ENCODE results near the gene PRKCA. TPM values are rescaled to one million over a fixed set of nuclear protein-coding genes. Genes with fewer than 3 reads are reported as not detected.

PRKCA gene
- total and polyA plus RNA-seq, 9 of the 15 experiments (the other 6 are each of a cell fraction or from before 2014, with no cell fraction given), result 3.2 to 33.0 (median 17.8) TPM

DNA sequence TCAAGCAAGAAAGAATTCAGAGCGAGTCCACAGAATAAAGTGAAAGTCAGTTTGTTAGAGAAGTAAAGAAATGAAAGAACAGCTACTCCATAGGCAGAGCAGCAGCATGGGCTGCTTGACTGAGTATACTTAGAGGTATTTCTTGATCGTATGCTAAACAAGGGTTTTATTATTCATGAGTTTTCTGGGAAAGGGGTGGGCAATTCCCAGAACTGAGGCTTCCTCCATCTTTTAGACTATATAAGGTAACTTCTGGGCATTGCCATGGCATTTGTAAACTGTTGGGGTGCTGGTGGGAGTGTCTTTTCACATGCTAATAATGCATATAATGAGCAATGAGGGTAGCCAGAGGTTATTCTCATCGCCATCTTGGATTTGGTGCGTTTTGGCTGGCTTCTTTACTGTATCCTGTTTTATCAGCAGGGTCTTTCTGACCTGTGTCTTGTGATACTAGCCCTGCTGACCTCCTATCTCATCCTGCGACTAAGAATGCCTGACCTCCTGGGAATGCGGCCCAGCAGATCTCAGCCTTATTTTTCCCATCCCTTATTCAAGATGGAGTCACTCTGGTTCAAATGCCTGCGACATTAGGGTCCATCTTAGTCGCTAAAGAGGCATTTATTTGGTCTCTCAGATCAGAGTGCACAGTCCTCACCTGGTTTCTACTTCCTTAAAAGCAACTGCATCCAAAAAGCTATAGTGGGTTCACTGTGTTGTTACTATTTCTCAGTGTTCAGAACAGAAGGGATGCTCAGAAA lies 432.0 kb downstream of the PRKCA start (continued):
- peak; percentile 94 for TF ChIP-seq DMBX1 (CRISPR knock-in tag; IDR thresholded peaks at IDR 0.05; ENCODE audit: borderline replicate concordance)
- TF ChIP-seq ARNT (IDR thresholded peaks at IDR 0.05), result no peak
- TF ChIP-seq, protein P1, sequence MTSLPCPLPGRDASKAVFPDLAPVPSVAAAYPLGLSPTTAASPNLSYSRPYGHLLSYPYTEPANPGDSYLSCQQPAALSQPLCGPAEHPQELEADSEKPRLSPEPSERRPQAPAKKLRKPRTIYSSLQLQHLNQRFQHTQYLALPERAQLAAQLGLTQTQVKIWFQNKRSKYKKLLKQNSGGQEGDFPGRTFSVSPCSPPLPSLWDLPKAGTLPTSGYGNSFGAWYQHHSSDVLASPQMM (CRISPR knock-in tag; IDR thresholded peaks at IDR 0.05), result no peak
- TF ChIP-seq, protein P2, sequence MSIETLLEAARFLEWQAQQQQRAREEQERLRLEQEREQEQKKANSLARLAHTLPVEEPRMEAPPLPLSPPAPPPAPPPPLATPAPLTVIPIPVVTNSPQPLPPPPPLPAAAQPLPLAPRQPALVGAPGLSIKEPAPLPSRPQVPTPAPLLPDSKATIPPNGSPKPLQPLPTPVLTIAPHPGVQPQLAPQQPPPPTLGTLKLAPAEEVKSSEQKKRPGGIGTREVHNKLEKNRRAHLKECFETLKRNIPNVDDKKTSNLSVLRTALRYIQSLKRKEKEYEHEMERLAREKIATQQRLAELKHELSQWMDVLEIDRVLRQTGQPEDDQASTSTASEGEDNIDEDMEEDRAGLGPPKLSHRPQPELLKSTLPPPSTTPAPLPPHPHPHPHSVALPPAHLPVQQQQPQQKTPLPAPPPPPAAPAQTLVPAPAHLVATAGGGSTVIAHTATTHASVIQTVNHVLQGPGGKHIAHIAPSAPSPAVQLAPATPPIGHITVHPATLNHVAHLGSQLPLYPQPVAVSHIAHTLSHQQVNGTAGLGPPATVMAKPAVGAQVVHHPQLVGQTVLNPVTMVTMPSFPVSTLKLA (conservative IDR thresholded peaks at IDR 0.05), result no peak
- TF ChIP-seq CBX1 (IDR thresholded peaks at IDR 0.05; ENCODE audit: low read depth), result no peak
- no peak for TF ChIP-seq SMARCE1 (IDR thresholded peaks at IDR 0.05)
- no peak for TF ChIP-seq MBD2 (IDR thresholded peaks at IDR 0.05; ENCODE audit: borderline replicate concordance, low read depth)
- TF ChIP-seq, protein P3, sequence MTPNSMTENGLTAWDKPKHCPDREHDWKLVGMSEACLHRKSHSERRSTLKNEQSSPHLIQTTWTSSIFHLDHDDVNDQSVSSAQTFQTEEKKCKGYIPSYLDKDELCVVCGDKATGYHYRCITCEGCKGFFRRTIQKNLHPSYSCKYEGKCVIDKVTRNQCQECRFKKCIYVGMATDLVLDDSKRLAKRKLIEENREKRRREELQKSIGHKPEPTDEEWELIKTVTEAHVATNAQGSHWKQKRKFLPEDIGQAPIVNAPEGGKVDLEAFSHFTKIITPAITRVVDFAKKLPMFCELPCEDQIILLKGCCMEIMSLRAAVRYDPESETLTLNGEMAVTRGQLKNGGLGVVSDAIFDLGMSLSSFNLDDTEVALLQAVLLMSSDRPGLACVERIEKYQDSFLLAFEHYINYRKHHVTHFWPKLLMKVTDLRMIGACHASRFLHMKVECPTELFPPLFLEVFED (CRISPR knock-in tag; conservative IDR thresholded peaks at IDR 0.05), result 0 out of 2 replicates have a peak, but pooled peaks have one; percentile 42
- TF ChIP-seq, protein P4, sequence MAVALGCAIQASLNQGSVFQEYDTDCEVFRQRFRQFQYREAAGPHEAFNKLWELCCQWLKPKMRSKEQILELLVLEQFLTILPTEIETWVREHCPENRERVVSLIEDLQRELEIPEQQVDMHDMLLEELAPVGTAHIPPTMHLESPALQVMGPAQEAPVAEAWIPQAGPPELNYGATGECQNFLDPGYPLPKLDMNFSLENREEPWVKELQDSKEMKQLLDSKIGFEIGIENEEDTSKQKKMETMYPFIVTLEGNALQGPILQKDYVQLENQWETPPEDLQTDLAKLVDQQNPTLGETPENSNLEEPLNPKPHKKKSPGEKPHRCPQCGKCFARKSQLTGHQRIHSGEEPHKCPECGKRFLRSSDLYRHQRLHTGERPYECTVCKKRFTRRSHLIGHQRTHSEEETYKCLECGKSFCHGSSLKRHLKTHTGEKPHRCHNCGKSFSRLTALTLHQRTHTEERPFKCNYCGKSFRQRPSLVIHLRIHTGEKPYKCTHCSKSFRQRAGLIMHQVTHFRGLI (CRISPR knock-in tag; IDR thresholded peaks at IDR 0.05), result no peak
- TF ChIP-seq, protein P5, sequence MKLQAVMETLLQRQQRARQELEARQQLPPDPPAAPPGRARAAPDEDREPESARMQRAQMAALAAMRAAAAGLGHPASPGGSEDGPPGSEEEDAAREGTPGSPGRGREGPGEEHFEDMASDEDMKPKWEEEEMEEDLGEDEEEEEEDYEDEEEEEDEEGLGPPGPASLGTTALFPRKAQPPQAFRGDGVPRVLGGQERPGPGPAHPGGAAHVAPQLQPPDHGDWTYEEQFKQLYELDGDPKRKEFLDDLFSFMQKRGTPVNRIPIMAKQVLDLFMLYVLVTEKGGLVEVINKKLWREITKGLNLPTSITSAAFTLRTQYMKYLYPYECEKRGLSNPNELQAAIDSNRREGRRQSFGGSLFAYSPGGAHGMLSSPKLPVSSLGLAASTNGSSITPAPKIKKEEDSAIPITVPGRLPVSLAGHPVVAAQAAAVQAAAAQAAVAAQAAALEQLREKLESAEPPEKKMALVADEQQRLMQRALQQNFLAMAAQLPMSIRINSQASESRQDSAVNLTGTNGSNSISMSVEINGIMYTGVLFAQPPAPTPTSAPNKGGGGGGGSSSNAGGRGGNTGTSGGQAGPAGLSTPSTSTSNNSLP (IDR thresholded peaks at IDR 0.05; ENCODE audit: borderline replicate concordance, low read depth, low read length), result no peak
- TF ChIP-seq XRCC3 (IDR thresholded peaks at IDR 0.05), result no peak
- TF ChIP-seq SMC3 (conservative IDR thresholded peaks at IDR 0.05; ENCODE audit: insufficient read depth, low read depth, low read length), result no peak
- TF ChIP-seq LCOR (CRISPR knock-in tag; IDR thresholded peaks at IDR 0.05), result no peak
- peak; percentile 89 for TF ChIP-seq PTRF (tag; IDR thresholded peaks at IDR 0.05)
- TF ChIP-seq, protein P6, sequence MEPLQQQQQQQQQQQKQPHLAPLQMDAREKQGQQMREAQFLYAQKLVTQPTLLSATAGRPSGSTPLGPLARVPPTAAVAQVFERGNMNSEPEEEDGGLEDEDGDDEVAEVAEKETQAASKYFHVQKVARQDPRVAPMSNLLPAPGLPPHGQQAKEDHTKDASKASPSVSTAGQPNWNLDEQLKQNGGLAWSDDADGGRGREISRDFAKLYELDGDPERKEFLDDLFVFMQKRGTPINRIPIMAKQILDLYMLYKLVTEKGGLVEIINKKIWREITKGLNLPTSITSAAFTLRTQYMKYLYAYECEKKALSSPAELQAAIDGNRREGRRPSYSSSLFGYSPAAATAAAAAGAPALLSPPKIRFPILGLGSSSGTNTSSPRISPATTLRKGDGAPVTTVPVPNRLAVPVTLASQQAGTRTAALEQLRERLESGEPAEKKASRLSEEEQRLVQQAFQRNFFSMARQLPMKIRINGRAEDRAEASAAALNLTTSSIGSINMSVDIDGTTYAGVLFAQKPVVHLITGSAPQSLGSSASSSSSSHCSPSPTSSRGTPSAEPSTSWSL (CRISPR knock-in tag; IDR thresholded peaks at IDR 0.05; ENCODE audit: borderline replicate concordance), result no peak
- TF ChIP-seq ZNF644 (tag; IDR thresholded peaks at IDR 0.05; ENCODE audit: low read depth), result peak; percentile 79; the same call in 1 of the 2 replicates
- TF ChIP-seq ZNF76 (CRISPR knock-in tag; IDR thresholded peaks at IDR 0.05; ENCODE audit: borderline replicate concordance), result no peak
- TF ChIP-seq HNRNPLL (IDR thresholded peaks at IDR 0.05; ENCODE audit: low read depth, low read length, poor library complexity, severe bottlenecking), result no peak
- TF ChIP-seq SUPT5H (IDR thresholded peaks at IDR 0.05), result no peak

Data from K562 (cell line).